Naive B cell (primary cell): ENCODE results near the gene SELENOT. TPM values are rescaled to one million over a fixed set of nuclear protein-coding genes. Genes with fewer than 3 reads are reported as not detected.

Source experiments
- ATAC-seq, 2 donors: fragments of 150-1000 bp; cut with Tn5 transposase; 2 replicates each; pipeline ENCODE4 v1.10.0; 2021; ENCODE audit warnings: low read depth in 2 of 2, mild to moderate bottlenecking in 2 of 2, moderate library complexity in 2 of 2
- DNase-seq: peaks from one replicate; pipeline ENCODE4 v3.0.0; 2022
- H3K27ac Mint-ChIP-seq, 6 donors: one replicate each; pipeline ENCODE4 v1.8.0; 2020 to 2022; ENCODE audit warnings: mild to moderate bottlenecking in 6 of 6, mixed read lengths in 6 of 6, moderate library complexity in 5 of 6, inconsistent platforms in 2 of 6
- H3K27me3 Mint-ChIP-seq, 3 donors: one replicate each; pipeline ENCODE4 v1.8.0; 2021 to 2022; ENCODE audit warnings: mixed read lengths in 3 of 3, mild to moderate bottlenecking in 1 of 3
- H3K36me3 Mint-ChIP-seq, 2 donors: one replicate each; pipeline ENCODE4 v1.8.0; 2020 to 2022; ENCODE audit warnings: mixed read lengths in 2 of 2, inconsistent platforms in 1 of 2, mild to moderate bottlenecking in 1 of 2
- H3K4me1 Mint-ChIP-seq, 3 donors: one replicate each; pipeline ENCODE4 v1.8.0; 2020 to 2022; ENCODE audit warnings: mixed read lengths in 3 of 3, inconsistent platforms in 1 of 3, mild to moderate bottlenecking in 1 of 3, moderate library complexity in 1 of 3
- H3K4me3 Mint-ChIP-seq, 8 donors: one replicate each; pipeline ENCODE4 v1.8.0; 2020 to 2022; ENCODE audit warnings: mild to moderate bottlenecking in 8 of 8, mixed read lengths in 8 of 8, moderate library complexity in 8 of 8, inconsistent platforms in 2 of 8
- H3K9me3 Mint-ChIP-seq, 7 donors: one replicate each; pipeline ENCODE4 v1.8.0; 2020 to 2022; ENCODE audit warnings: mixed read lengths in 7 of 7, mild to moderate bottlenecking in 5 of 7, inconsistent platforms in 2 of 7, moderate library complexity in 1 of 7
- polyA plus RNA-seq, 6 donors: library from polyadenylated mRNA; unstranded; fragments of 300-500 nt; fragmentation: Illumina TruSeq; gene quantifications; one replicate each; pipeline ENCODE4 v1.2.3, GENCODE V29; 2021; ENCODE audit warnings: low read depth in 6 of 6

SELENOT gene
- polyA plus RNA-seq, 6 donors from 2014 or later, result 279 to 418 (median 299) TPM

DNA sequence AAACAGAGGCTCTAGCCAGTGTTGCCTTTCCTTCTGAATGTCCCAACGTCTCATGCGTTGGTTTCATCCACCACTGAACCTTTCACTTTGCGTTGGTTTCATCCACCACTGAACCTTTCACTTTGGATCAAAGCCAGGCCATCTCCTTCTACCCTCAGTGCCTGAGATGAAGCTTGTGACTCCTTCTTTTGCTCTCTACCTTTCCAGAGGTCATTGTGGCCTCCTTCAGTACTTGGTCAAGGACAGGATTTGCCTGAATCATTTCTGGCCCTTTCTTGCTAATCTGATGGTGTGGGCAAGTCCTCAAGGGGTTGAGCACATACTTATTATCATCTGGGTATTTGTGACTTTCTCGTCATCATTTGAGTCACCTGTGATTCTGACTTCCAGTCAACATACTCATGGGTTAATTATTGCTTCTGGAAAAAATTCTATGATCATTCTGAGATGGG, 50.0 kb downstream of the SELENOT start:
- no peak overlapping the region for H3K4me3 Mint-ChIP-seq
- ATAC-seq (no peak), DNase-seq (no peak)
- no peak overlapping the region for H3K27ac Mint-ChIP-seq
- H3K4me1 Mint-ChIP-seq, result peaks cover 4 to 6% (median 5%) of the 10 kb centered on the region in 3 donors
- H3K36me3 Mint-ChIP-seq, result no peaks in the 10 kb centered on the region
- no peaks in the 10 kb centered on the region for H3K27me3 Mint-ChIP-seq
- no peaks in the 10 kb centered on the region for H3K9me3 Mint-ChIP-seq

DNA sequence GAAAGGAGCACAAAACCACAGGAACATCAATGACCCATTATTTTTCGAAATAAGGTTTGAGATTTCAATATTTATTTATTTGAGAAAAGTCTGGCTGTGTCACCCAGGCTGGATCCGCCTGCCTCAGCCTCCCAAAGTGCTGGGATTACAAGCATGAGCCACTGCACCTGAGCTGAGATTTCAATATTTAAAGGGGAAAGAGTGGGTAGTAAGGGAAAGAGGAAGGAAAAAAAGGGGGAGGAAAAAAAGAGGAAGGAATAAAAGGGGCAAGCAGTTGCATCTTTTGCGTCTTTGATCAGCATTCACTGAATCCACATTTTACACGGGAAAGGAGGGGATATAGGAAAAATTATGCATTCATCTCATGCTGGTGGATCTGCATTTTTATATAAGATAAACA, 53.2 kb downstream of the SELENOT start:
- Mint-ChIP-seq H3K4me3 (peak overlapping the region in 1 of 8 donors; percentile 72), H3K27me3 (peaks cover 5 to 15% (median 6%) of the 10 kb centered on the region in 3 donors), H3K36me3 (no peaks in the 10 kb centered on the region), H3K9me3 (no peaks in the 10 kb centered on the region), H3K27ac (no peak overlapping the region), H3K4me1 (peaks cover 4 to 6% (median 5%) of the 10 kb centered on the region in 3 donors)
- DNase-seq, result no peak
- no peak for ATAC-seq

GRCh38 chr3:150662410-150663200, 59.5 kb downstream of the SELENOT start:
- Mint-ChIP-seq H3K4me1 (peaks cover 0 to 16% (median 12%) of the 10 kb centered on the region in 3 donors), H3K27ac (peak overlapping the region in 1 of 6 donors; percentile 45), H3K36me3 (peaks cover 0 to 4% of the 10 kb centered on the region in 2 donors), H3K27me3 (peaks cover 5 to 25% (median 6%) of the 10 kb centered on the region in 3 donors), H3K9me3 (no peaks in the 10 kb centered on the region), H3K4me3 (no peak overlapping the region)
- no peak for ATAC-seq
- DNase-seq, result no peak

DNA sequence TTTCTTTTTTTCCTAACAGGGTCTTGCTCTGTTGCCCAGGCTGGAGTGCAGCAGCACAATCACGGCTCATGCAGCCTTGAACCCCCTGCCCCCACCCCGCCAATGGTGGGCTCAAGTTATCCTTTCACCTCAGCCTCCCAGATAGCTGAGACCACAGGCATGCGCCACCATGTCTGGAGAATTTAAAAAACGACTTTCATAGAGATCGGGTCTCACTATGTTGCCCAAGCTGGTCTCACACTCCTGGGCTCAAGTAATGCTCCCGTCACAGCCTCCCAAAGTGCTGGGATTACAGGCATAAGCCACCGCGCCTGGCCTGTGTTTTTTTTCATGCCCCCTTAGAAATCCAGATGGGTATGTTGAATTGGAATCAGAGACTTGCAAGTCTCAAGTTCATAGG, 60.3 kb downstream of the SELENOT start:
- peaks cover 0 to 4% of the 10 kb centered on the region in 2 donors for H3K36me3 Mint-ChIP-seq
- H3K4me1 Mint-ChIP-seq, result peaks cover 0 to 16% (median 12%) of the 10 kb centered on the region in 3 donors
- H3K9me3 Mint-ChIP-seq, result no peaks in the 10 kb centered on the region
- no peak overlapping the region for H3K4me3 Mint-ChIP-seq
- DNase-seq, result no peak
- no peak overlapping the region for H3K27ac Mint-ChIP-seq
- no peak for ATAC-seq
- peaks cover 5 to 25% (median 6%) of the 10 kb centered on the region in 3 donors for H3K27me3 Mint-ChIP-seq

DNA sequence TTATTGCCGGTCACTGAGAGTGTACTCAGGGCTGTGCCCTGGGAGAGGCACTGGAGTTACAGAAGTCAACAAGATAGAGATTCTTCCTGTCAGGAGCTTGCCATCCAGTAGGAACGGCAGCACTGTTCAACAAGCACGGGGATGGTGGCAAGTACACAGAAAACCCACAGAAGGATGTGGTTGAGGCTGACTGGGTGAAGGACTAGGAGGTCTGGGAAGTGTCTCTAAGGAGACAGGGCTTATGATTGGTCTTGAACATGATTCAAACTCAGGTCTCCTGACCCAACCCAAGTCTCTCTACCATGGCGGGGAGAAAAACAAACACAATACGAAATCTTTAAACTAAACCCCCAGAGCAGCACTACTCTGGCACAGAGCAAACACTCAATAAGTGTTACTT, 63.0 kb downstream of the SELENOT start:
- Mint-ChIP-seq H3K4me3 (no peak overlapping the region), H3K4me1 (peaks cover 0 to 16% (median 12%) of the 10 kb centered on the region in 3 donors), H3K27ac (no peak overlapping the region), H3K9me3 (no peaks in the 10 kb centered on the region), H3K36me3 (peaks cover 0 to 4% of the 10 kb centered on the region in 2 donors), H3K27me3 (peaks cover 0 to 11% (median 0%) of the 10 kb centered on the region in 3 donors)
- DNase-seq (no peak), ATAC-seq (no peak)

GRCh38 chr3:150673966-150674365, 70.8 kb downstream of the SELENOT start:
- ATAC-seq (no peak), DNase-seq (no peak)
- Mint-ChIP-seq H3K27ac (no peak overlapping the region), H3K27me3 (no peaks in the 10 kb centered on the region), H3K4me1 (peaks cover 4 to 9% (median 5%) of the 10 kb centered on the region in 3 donors), H3K9me3 (peaks cover 7 to 19% (median 18%) of the 10 kb centered on the region in 7 donors), H3K4me3 (no peak overlapping the region), H3K36me3 (peaks cover 9 to 10% of the 10 kb centered on the region in 2 donors)

GRCh38 chr3:150675587-150675986, 72.5 kb downstream of the SELENOT start:
- Mint-ChIP-seq H3K27ac (no peak overlapping the region), H3K4me3 (no peak overlapping the region), H3K27me3 (no peaks in the 10 kb centered on the region), H3K36me3 (peaks cover 9 to 10% of the 10 kb centered on the region in 2 donors), H3K4me1 (peaks cover 8 to 19% (median 13%) of the 10 kb centered on the region in 3 donors), H3K9me3 (peaks cover 7 to 19% (median 18%) of the 10 kb centered on the region in 7 donors)
- DNase-seq, result no peak
- no peak for ATAC-seq

Other genes with a start within 250 kb of the SELENOT start
- gene TSC22D2, start 195.0 kb upstream of the SELENOT start, polyA plus RNA-seq, result 10 to 100 TPM; 11.0 to 16.4 (median 14.0) TPM
- gene SERP1, start 56.8 kb upstream of the SELENOT start, polyA plus RNA-seq, result 100 to 1,000 TPM in 4 of 6 donors, 10 to 100 TPM in 2; 82.5 to 115 (median 106) TPM
- gene EIF2A, start 56.5 kb upstream of the SELENOT start, polyA plus RNA-seq, result 10 to 100 TPM; 31.6 to 54.0 (median 42.9) TPM
- gene ERICH6, start 100.6 kb downstream of the SELENOT start, polyA plus RNA-seq, result under 1 TPM in 2 of 6 donors, not detected in 4; 0.58 to 0.88 TPM
- 100 to 1,000 TPM in 2 of 6 donors, 10 to 100 TPM in 4; 49.7 to 121 (median 78.9) TPM for gene SIAH2, start 159.8 kb downstream of the SELENOT start, polyA plus RNA-seq